ENCODE measurements around the gene ADAMTSL3. TPM values are rescaled to one million over a fixed set of nuclear protein-coding genes. Genes with fewer than 3 reads are reported as not detected.

ADAMTSL3 gene
- total and polyA plus RNA-seq, 11 donors, result 1.3 to 13.2 (median 7.3) TPM

GRCh38 chr15:83970295-83970890, 316.5 kb downstream of the ADAMTSL3 start:
- H3K4me3 ChIP-seq, result no peak overlapping the region
- no peaks in the 10 kb centered on the region for H3K4me1 ChIP-seq
- WGBS, 4 donors, result 80 to 87% (median 86%) methylated on average over 12 of the region's 12 CpGs
- peaks cover 0 to 2% (median 0%) of the 10 kb centered on the region in 9 donors for H3K36me3 ChIP-seq
- TF ChIP-seq POLR2A (IDR thresholded peaks at IDR 0.05), result no peak
- TF ChIP-seq, protein P1, sequence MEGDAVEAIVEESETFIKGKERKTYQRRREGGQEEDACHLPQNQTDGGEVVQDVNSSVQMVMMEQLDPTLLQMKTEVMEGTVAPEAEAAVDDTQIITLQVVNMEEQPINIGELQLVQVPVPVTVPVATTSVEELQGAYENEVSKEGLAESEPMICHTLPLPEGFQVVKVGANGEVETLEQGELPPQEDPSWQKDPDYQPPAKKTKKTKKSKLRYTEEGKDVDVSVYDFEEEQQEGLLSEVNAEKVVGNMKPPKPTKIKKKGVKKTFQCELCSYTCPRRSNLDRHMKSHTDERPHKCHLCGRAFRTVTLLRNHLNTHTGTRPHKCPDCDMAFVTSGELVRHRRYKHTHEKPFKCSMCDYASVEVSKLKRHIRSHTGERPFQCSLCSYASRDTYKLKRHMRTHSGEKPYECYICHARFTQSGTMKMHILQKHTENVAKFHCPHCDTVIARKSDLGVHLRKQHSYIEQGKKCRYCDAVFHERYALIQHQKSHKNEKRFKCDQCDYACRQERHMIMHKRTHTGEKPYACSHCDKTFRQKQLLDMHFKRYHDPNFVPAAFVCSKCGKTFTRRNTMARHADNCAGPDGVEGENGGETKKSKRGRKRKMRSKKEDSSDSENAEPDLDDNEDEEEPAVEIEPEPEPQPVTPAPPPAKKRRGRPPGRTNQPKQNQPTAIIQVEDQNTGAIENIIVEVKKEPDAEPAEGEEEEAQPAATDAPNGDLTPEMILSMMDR (IDR thresholded peaks at IDR 0.05), result no peak
- H3K9me3 ChIP-seq, result peaks cover 0 to 36% (median 9%) of the 10 kb centered on the region in 12 donors
- H3K27ac ChIP-seq, result peak overlapping the region in 1 of 12 donors; percentile 28
- intact Hi-C loops (cut with DNase I), result loop anchor here in 1 of 10 donors (10.0 kb wide), 1 partner anchor 116 kb away; no protein-coding TSS in a partner anchor
- peak in 2 of 5 donors; percentile 40 to 54 for DNase-seq
- peak; percentile 44 to 84 (median 68) for ATAC-seq
- H3K27me3 ChIP-seq, result no peaks in the 10 kb centered on the region

DNA sequence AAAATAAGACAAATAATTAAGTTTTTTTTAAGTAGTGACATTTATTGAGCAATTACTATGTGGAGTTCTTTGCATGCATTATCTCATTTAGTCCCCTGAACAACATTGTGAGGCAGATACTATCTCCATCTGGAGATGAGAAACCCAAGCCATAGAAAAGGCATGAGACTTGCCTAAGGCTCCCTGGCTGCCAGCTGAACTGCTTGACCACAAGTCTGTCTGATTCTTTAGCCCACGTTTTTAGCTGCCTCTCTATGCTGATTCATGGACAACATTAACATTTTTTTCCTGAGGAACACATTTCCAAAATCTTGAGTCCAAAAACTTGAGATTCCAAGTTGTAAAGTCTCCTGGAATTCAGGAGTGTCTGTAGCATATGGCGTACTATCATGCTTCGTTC, 318.1 kb downstream of the ADAMTSL3 start:
- ATAC-seq, result peak in 2 of 4 donors; percentile 63 to 66
- WGBS, 4 donors, result 58 to 76% (median 64%) methylated on average over 3 of the region's 3 CpGs
- intact Hi-C loops (cut with DNase I), result loop anchor here in 1 of 10 donors (10.0 kb wide), 1 partner anchor 117 kb away; no protein-coding TSS in a partner anchor

DNA sequence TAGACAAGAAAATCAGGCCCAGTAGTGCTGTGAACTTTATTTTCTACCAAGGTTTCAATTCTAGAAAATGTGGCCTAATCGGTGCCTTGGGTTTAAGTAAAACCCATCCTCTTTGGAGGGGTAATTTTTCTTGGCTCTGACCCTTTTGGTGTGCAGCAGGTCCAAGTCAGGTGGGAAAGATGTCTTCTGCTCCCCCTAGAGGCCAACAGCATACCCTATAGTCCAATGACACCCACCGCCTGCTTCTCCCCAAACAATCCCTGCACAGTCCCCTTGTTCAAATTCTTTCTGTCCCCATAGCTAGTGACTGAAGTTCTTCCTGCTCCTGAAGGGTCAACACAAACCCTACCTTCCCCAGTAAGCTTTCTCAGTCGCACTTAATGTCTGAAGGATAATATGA, 319.9 kb downstream of the ADAMTSL3 start:
- H3K36me3 ChIP-seq, result peaks cover 0 to 2% (median 0%) of the 10 kb centered on the region in 9 donors
- intact Hi-C loops (cut with DNase I), result loop anchor here in 1 of 10 donors (10.0 kb wide), 1 partner anchor 119 kb away; no protein-coding TSS in a partner anchor
- peaks cover 0 to 11% (median 0%) of the 10 kb centered on the region in 12 donors for H3K9me3 ChIP-seq
- no peak for DNase-seq
- no peak for ATAC-seq
- TF ChIP-seq POLR2A (IDR thresholded peaks at IDR 0.05), result no peak
- TF ChIP-seq, protein P1 (IDR thresholded peaks at IDR 0.05), result peak in 9 of 12 donors; percentile 8 to 34 (median 17)
- 78 to 84% (median 84%) methylated on average over 3 of the region's 3 CpGs for WGBS, 4 donors
- H3K27ac ChIP-seq, result no peak overlapping the region
- no peak overlapping the region for H3K4me3 ChIP-seq
- H3K27me3 ChIP-seq, result no peaks in the 10 kb centered on the region
- H3K4me1 ChIP-seq, result peaks cover 0 to 6% (median 0%) of the 10 kb centered on the region in 12 donors

More for the DNA sequence above, 318.1 kb downstream of the ADAMTSL3 start:
- no peak for TF ChIP-seq POLR2A (IDR thresholded peaks at IDR 0.05)
- H3K27ac ChIP-seq, result no peak overlapping the region
- H3K27me3 ChIP-seq, result no peaks in the 10 kb centered on the region
- H3K36me3 ChIP-seq, result peaks cover 0 to 2% (median 0%) of the 10 kb centered on the region in 9 donors
- no peaks in the 10 kb centered on the region for H3K4me1 ChIP-seq
- DNase-seq, result no peak
- no peak overlapping the region for H3K4me3 ChIP-seq
- peaks cover 0 to 24% (median 8%) of the 10 kb centered on the region in 12 donors for H3K9me3 ChIP-seq

- H3K36me3 ChIP-seq, result peaks cover 0 to 11% (median 0%) of the 10 kb centered on the region in 9 donors
- H3K4me3 ChIP-seq, result no peak overlapping the region
- intact Hi-C loops (cut with DNase I), result loop anchor here in 1 of 10 donors (10.0 kb wide), 1 partner anchor 123 kb away; no protein-coding TSS in a partner anchor
- no peaks in the 10 kb centered on the region for H3K27me3 ChIP-seq
- no peak for TF ChIP-seq POLR2A (IDR thresholded peaks at IDR 0.05)
- TF ChIP-seq, protein P1 (IDR thresholded peaks at IDR 0.05), result no peak
- H3K4me1 ChIP-seq, result peaks cover 0 to 6% (median 0%) of the 10 kb centered on the region in 12 donors
- H3K27ac ChIP-seq, result no peak overlapping the region
- ATAC-seq (peak in 1 of 4 donors; percentile 22), DNase-seq (no peak)
- peaks cover 0 to 11% (median 0%) of the 10 kb centered on the region in 12 donors for H3K9me3 ChIP-seq
Measured at GRCh38 chr15:83977992-83978391, 324.1 kb downstream of the ADAMTSL3 start.

All from heart left ventricle (tissue), 16 donors.